GM19468 (cell line): ENCODE measurements around the gene AKR7A2.
"Not testable (repeated sequence)": the region's sequence is repeated elsewhere in the genome, so short reads cannot be mapped to it uniquely, and the experiment has no call there.

Source experiments
- ATAC-seq: cut with Tn5 transposase; IDR thresholded peaks from one replicate; pipeline ENCODE4 v1.9.1; 2021; ENCODE audit warnings: mild to moderate bottlenecking, moderate library complexity, moderate number of reproducible peaks; ENCODE audit not compliant: unreplicated experiment; ENCODE audit errors: extremely low read depth

Gene AKR7A2

DNA sequence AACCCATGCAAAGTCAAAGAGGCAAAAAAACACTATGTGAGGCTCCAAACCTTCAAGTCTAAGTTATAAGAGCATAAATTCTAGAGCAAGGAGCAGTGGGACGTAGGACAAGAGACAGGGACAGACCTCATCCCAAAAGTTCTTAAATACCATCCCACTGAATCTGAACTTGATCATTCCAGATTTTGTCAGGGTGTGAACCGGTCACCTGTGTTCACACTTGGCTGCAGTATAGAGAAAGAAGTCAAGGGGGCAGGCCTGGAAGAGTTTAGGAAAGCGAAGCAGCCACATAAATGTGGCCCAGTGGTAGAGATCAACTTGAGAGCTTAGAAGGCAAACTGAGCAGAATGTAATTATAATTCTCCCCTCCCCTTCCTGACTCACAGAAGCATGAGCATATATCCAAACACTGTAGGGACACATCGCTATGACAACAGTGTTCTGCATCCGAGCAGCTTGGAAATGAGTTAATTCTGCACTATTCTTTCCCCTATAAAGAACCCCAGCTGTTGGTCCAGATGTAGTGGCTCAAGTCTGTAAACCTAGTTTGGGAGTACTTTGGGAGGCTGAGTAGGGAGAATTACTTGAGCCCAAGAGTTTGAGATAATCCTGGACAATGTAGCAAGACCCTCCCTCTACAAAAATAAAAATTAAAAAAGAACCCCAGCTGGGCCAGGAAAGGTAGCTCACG, 2.7 kb downstream of the AKR7A2 start:
- ATAC-seq, result no peak

DNA sequence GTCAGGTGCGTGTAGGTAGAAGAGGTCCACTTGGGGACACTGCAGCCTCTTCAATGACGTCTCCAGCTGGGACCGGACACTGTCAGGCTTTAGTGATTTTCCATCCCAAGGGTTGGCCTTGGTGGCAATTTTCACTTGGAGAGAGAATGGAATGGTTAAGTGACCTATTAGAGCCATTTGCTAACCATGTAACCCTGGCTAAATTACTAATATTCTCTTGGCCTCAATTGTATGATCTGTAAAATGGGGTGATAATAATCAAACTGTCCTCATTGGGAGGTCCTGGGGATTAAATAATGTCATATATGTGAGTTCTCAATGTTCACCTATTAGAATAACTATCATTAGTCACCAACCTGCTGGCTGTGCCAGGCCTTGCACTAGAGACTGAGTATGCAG, 3.4 kb downstream of the AKR7A2 start:
- ATAC-seq, result no peak

DNA sequence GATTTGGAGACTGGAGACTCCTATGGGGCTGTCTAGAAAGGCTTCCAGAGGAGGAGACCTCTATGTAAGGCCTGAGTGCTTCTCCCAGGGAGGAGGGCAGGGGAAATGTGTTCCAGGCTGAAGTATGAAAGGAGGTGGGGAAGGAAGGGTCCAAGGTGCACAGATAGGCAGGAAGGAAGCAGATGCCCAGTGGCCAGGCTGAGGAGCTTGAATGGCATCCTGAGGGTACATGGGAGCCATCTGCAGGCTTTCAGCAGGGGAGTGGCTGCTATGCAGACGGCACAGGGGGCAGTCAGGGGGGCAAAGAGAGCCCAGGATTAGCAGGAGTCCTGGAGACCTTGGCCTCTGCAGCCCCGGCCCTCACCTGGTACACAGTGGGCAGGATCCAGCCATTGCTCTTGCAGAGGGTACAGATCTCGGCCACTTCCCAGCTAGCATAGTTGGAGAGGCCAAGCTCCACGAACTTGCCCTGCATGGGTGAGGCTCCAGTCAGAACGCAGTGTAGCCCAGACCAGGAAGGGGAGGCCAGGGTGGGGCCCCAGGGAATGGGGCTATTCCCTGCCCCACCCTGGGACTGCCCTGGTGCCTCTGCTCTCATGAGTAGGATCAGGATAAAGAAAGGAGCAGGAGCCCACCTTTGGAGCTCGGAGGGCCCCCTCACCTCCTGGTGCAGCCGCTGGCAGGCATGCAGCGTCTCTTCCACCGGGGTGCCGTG, 4.0 kb downstream of the AKR7A2 start:
- ATAC-seq, result no peak

DNA sequence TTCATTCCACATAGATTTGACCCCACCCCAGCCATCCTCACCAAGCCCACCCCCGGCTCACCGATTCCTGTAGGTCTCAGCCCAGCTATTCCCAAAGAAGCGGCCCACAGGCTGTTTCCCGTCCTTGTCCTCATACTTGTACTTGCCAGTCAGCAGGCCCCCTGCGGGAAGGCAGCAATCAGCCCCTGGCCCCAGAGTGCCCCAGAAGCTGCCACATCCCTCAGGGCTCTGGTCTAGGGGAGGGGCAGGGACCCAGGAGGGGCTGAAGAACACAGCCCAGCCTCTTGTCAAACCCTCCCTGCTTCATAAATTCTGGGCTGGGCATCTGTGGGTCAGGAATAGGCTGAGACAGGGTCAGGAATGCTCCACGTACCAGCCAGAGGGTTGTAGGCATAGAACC, 5.0 kb downstream of the AKR7A2 start:
- no peak for ATAC-seq

DNA sequence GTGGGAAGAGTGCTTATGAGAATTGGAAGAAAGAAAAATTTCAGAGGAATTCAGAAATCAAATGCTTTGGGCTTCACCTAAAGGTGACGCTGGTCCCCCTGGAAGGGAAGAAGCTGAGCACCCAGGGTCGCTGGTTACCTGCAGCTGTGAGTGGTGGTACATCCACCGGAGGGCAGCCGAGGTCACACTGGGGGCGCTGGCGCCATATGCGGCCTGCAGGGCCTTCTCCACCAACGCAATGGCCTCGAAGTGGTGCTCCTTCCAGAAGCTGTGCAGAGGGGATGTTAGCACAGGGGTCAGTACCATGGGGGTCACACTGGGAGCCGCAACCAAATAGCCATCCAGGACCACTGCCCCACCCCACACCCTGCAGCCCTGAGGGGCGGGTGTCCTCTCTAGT, 6.1 kb downstream of the AKR7A2 start:
- ATAC-seq, result no peak

DNA sequence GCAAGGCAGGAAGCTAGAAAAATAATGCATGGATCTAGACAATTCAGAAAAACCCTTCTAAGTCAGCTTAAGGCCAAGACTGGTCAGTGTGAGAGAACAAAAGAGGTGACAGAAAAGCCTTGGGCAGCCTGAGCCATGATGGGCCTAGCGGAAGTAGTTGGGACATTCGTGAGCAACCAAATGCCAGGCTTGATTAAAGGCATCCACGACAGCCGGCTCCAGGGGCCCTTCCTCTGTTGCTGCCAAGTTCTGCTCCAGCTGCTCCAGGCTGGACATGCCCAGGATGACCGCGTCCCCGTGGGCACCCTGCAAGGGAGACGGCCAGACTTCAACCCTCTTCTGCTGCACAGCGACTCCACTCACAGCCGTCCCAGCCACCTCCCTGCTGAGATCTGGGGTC, 7.9 kb downstream of the AKR7A2 start:
- not testable (repeated sequence) for ATAC-seq

DNA sequence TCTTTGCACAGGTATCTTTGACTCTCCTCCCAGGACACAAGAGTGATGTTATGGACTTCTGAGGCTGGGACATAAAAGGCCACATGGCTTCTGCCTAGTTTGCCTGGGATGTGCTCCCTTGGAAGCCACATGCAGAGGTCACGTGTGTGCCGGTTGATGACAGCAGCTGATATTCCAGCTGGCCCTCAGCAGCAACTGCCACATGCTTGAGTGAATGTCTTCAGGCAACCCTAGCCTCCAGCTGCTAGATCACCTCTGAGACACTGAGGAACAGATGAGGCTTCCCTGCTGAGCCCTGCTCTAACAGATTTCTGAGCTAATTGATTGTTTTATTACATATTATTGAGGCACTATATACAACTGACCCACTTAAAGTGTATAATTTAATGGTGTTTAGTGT, 11.7 kb downstream of the AKR7A2 start:
- ATAC-seq, result no peak

- no peak for ATAC-seq
Observed at GRCh38 chr1:19294638-19295037, 17.3 kb downstream of the AKR7A2 start.

GRCh38 chr1:19289244-19289643, 22.7 kb downstream of the AKR7A2 start:
- no peak for ATAC-seq

DNA sequence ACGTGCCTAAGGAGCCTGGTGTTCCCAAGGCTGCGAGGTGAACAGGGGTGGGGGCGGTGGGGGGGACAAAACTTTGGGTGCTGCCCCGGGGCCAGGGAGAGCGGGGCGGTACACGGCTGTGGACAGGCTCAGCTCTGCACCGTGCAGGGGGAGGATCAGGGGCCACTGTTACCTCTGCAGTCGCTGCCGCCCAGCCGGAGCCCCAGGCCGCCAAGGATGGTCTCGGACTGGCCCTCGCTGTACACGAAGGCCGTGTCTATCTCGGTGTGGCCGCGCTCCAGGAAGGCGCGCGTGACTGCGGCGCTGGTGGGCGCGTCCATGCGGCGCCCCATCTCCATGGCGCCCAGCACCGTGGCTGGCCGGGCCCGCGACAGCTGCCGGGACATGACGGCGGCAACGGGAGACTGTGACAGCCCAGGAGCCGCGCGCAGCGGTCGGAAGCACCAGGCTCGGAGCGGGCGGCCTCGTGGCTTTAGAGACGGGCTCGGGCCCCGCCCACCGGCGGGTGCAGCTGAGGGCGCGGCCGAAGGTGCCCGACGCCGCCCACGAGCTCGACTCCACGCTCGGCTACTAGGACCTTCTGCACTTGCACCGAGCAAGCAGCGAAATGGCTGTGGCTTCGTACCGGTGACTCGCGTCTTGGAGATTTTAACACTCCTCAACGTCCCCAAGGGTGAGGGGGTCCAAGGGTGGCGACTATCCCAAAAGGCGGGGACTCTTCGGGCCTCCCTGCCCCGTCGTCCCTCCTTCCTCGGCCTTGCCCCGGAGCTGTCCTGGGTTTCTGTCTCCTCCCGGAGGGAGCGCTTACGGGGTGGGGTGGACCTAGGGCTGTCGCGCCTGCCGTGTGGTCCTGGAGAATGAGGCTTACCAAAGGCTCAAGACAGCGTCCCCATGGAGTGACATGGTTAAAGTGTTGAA, 23.4 kb downstream of the AKR7A2 start, which contains the start of gene AKR7A3:
Gene AKR7A3, minus strand, starts transcription at position 447 of the 918 bp plus-strand sequence. Its CDS starts 61 bp downstream, at position 386.
- ATAC-seq, result not testable (repeated sequence)

- no peak for ATAC-seq
Observed at GRCh38 chr1:19287436-19288185, 24.3 kb downstream of the AKR7A2 start.

DNA sequence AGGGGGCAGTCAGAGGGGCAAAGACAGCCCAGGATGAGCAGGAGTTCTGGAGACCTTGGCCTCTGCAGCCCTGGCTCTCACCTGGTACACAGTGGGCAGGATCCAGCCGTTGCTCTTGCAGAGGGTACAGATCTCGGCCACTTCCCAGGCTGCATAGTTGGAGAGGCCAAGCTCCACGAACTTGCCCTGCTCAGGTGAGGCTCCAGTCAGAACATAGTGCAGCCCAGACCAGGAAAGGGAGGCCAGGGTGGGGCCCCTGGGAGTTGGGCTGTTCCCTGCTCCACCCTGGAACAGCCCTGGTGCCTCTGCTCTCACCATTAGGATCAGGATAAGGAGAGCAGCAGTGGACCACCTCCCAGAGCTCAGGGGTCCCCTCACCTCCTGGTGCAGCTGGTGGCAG, 26.1 kb downstream of the AKR7A2 start:
- ATAC-seq, result not testable (repeated sequence)

- not testable (repeated sequence) for ATAC-seq
Observed at GRCh38 chr1:19285366-19285765, 26.6 kb downstream of the AKR7A2 start.

- no peak for ATAC-seq
Observed at GRCh38 chr1:19284881-19285280, 27.1 kb downstream of the AKR7A2 start.

DNA sequence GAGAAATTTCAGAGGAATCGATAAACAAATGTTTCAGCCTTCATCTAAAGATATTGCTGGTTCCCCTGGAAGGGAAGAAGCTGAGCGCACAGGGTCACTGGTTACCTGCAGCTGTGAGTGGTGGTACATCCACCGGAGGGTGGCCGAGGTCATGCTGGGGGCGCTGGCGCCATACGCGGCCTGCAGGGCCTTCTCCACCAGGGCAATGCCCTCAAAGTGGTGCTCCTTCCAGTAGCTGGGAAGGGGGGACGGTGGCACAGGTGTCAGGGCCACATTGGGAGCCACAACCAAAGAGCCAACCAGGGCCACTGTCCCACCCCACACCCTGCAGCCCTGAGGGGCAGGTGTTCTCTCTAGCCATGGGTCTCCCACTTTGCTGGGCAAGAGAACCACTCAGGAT, 28.1 kb downstream of the AKR7A2 start:
- ATAC-seq, result no peak

- no peak for ATAC-seq
Observed at GRCh38 chr1:19274636-19275035, 37.3 kb downstream of the AKR7A2 start.

DNA sequence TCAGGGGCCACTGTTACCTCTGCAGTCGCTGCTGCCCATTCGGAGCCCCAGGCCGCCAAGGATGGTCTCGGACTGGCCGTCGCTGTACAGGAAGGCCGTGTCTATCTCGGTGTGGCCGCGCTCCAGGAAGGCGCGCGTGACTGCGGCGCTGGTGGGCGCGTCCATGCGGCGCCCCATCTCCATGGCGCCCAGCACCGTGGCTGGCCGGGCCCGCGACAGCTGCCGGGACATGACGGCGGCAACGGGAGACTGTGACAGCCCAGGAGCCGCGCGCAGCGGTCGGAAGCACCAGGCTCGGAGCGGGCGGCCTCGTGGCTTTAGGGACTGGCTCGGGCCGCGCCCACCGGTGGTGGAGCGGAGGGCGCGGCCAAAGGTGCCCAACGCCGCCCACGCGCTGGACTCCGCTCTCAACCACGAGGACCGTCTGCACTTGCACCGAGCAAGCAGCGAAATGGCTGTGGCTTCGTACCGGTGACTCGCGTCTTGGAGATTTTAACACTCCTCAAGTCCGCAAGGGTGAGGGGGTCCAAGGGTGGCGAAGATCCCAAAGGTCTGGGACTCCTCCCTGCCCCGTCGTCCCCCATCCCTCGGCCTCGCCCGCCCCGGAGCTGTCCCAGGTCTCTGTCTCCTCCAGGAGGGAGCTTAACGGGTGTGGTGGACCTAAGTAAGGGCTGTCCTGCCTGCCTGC, 38.0 kb downstream of the AKR7A2 start:
- ATAC-seq, result not testable (repeated sequence)

- ATAC-seq, result no peak
Observed at GRCh38 chr1:19273106-19273843, 38.7 kb downstream of the AKR7A2 start.

GRCh38 chr1:19272064-19272463, 39.9 kb downstream of the AKR7A2 start:
- no peak for ATAC-seq
